OCI-LY1 (cell line): Measurements from ENCODE around the gene ZBTB16.

ENCODE experiments used
- EZH2 ChIP-seq: fragments of 200-600 bp; sonication (generic), shearing (Covaris generic); IDR thresholded peaks from 2 replicates; pipeline ENCODE4 v1.8.0; 2017; ENCODE audit warnings: borderline replicate concordance, mixed run types, mild to moderate bottlenecking, antibody characterized with exemption, low read length, moderate library complexity, mixed read lengths
- TF ChIP-seq, protein P1 (sequence below): fragments of 200-600 bp; sonication (generic), shearing (Covaris generic); IDR thresholded peaks from 2 replicates; pipeline ENCODE4 v1.5.1; 2017; ENCODE audit warnings: mild to moderate bottlenecking, antibody characterized with exemption, low read length, moderate library complexity, mixed read lengths

DNA sequence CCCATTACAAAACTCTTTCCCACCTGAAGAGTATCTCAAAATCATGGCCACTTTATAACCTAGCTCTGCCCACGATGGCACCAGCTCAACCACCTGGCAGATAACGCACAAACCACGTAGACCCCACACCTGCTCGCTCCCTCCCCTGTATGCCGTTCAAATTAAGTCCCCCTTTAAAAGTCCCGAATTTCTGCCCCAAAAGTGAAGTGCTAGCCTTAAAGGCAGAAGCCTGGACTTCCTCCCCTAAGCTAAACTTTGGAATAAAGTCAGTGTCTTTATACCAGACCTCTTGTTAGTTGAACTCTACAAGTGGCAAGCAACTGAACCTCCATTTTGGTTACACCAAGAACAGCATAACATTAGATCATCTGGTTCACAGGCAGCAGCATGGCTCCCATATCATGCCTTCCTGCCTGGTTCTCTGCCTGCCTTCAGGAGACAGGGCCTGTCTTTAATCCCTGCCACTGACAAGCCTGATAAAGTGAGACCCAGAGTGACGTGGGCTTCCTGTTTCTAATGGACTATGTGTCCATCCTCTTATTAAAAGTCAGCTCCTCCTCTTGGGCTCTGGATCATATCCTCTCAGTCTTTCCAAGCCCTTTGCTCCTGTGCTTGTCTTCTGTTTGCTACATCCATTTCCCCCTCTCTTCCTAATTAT is 204.1 kb downstream of the ZBTB16 start:
- TF ChIP-seq, protein P1, sequence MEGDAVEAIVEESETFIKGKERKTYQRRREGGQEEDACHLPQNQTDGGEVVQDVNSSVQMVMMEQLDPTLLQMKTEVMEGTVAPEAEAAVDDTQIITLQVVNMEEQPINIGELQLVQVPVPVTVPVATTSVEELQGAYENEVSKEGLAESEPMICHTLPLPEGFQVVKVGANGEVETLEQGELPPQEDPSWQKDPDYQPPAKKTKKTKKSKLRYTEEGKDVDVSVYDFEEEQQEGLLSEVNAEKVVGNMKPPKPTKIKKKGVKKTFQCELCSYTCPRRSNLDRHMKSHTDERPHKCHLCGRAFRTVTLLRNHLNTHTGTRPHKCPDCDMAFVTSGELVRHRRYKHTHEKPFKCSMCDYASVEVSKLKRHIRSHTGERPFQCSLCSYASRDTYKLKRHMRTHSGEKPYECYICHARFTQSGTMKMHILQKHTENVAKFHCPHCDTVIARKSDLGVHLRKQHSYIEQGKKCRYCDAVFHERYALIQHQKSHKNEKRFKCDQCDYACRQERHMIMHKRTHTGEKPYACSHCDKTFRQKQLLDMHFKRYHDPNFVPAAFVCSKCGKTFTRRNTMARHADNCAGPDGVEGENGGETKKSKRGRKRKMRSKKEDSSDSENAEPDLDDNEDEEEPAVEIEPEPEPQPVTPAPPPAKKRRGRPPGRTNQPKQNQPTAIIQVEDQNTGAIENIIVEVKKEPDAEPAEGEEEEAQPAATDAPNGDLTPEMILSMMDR, result no peak
- TF ChIP-seq EZH2, result no peak
